ENCODE measurements around the gene CHST8.
A peak's percentile ranks its signal among the peaks of the same experiment; 100 is the strongest.

The CHST8 gene

GRCh38 chr19:33795370-33796163 is 173.8 kb downstream of the CHST8 start:
- DNase-seq (ENCODE audit: low spot score), result peak; percentile 92

- peak; percentile 80 for DNase-seq (ENCODE audit: low spot score)
Observed at GRCh38 chr19:33796164-33796875, 174.6 kb downstream of the CHST8 start, which contains the start of gene KCTD15. Gene KCTD15, plus strand, starts transcription at chr19:33796870. Its CDS starts 3,585 bp downstream, at chr19:33800455.

- DNase-seq (ENCODE audit: low spot score), result no peak
Observed at GRCh38 chr19:33797802-33798671, 176.3 kb downstream of the CHST8 start.

- DNase-seq (ENCODE audit: low spot score), result no peak
Observed at GRCh38 chr19:33798681-33799111, 176.9 kb downstream of the CHST8 start.

- DNase-seq (ENCODE audit: low spot score), result no peak
Observed at GRCh38 chr19:33799476-33799875, 177.7 kb downstream of the CHST8 start.

GRCh38 chr19:33800012-33800680 is 178.4 kb downstream of the CHST8 start:
- DNase-seq (ENCODE audit: low spot score), result no peak

GRCh38 chr19:33801411-33801810 is 179.7 kb downstream of the CHST8 start:
- DNase-seq (ENCODE audit: low spot score), result no peak

- no peak for DNase-seq (ENCODE audit: low spot score)
Observed at GRCh38 chr19:33802001-33802400, 180.2 kb downstream of the CHST8 start.

- no peak for DNase-seq (ENCODE audit: low spot score)
Observed at GRCh38 chr19:33802801-33803200, 181.0 kb downstream of the CHST8 start.

- no peak for DNase-seq (ENCODE audit: low spot score)
Observed at GRCh38 chr19:33803383-33803782, 181.6 kb downstream of the CHST8 start.

GRCh38 chr19:33804021-33804799 is 182.5 kb downstream of the CHST8 start:
- DNase-seq (ENCODE audit: low spot score), result no peak

GRCh38 chr19:33805313-33805712 is 183.6 kb downstream of the CHST8 start:
- no peak for DNase-seq (ENCODE audit: low spot score)

GRCh38 chr19:33805840-33806433 is 184.2 kb downstream of the CHST8 start:
- no peak for DNase-seq (ENCODE audit: low spot score)

- DNase-seq (ENCODE audit: low spot score), result no peak
Observed at GRCh38 chr19:33806434-33806881, 184.7 kb downstream of the CHST8 start.

- DNase-seq (ENCODE audit: low spot score), result no peak
Observed at GRCh38 chr19:33808399-33808798, 186.6 kb downstream of the CHST8 start.

GRCh38 chr19:33809960-33810359 is 188.2 kb downstream of the CHST8 start:
- no peak for DNase-seq (ENCODE audit: low spot score)

- no peak for DNase-seq (ENCODE audit: low spot score)
Observed at GRCh38 chr19:33810821-33811220, 189.1 kb downstream of the CHST8 start.

GRCh38 chr19:33811246-33811645 is 189.5 kb downstream of the CHST8 start:
- DNase-seq (ENCODE audit: low spot score), result peak; percentile 60

GRCh38 chr19:33811736-33812387 is 190.1 kb downstream of the CHST8 start:
- peak; percentile 33 for DNase-seq (ENCODE audit: low spot score)

Measured in left forelimb (tissue), 1 donor.